ENCODE results near the gene GRAMD1B.

GRCh38 chr11:123603666-123604065 is 173.6 kb downstream of the GRAMD1B start:
- TF ChIP-seq POLR2A (IDR thresholded peaks at IDR 0.05; ENCODE audit: low read length): no peak
- TF ChIP-seq NPAS2 (CRISPR knock-in tag; IDR thresholded peaks at IDR 0.05; ENCODE audit: borderline replicate concordance): no peak
- no peak for TF ChIP-seq MYC (IDR thresholded peaks at IDR 0.05; ENCODE audit: borderline replicate concordance, low read length)
- no peak for TF ChIP-seq REST (IDR thresholded peaks at IDR 0.05)
- no peak for TF ChIP-seq CTCF (IDR thresholded peaks at IDR 0.05)
- TF ChIP-seq CBX8 (IDR thresholded peaks at IDR 0.05): no peak
- TF ChIP-seq RCOR1 (IDR thresholded peaks at IDR 0.05; ENCODE audit: low read depth, low read length): no peak
- TF ChIP-seq NR3C1 (IDR thresholded peaks at IDR 0.05): no peak
- no peak for TF ChIP-seq RAD21 (conservative IDR thresholded peaks at IDR 0.05 in 1 of 2, IDR thresholded peaks at IDR 0.05 in 1 of 2)
- TF ChIP-seq RNF2 (IDR thresholded peaks at IDR 0.05; ENCODE audit: borderline replicate concordance, low read depth): no peak
